Psoas muscle (tissue), 8 donors: Measurements from ENCODE around the gene ELMO1. TPM values are rescaled to one million over a fixed set of nuclear protein-coding genes. Genes with fewer than 3 reads are reported as not detected.

Experiments
- ATAC-seq, 4 donors: fragments of 200-7000 bp; cut with Tn5 transposase; one replicate each; pipeline ENCODE4 v1.9.1; 2020; ENCODE audit warnings: moderate library complexity in 3 of 4, mild to moderate bottlenecking in 2 of 4
- DNase-seq, 2 donors: peaks; one replicate each; pipeline ENCODE4 v3.0.0-alpha.2; 2020
- H3K27ac ChIP-seq: fragments of 200-600 bp; one replicate; pipeline ENCODE4 v1.8.0; 2022
- H3K27me3 ChIP-seq, 3 donors: fragments of 200-600 bp in 1 of 3; one replicate each; pipeline versions ENCODE4 v1.6.1 to v1.8.0; 2013 to 2022; ENCODE audit warnings: low read length in 2 of 3, mild to moderate bottlenecking in 2 of 3, moderate library complexity in 1 of 3; ENCODE audit not compliant: insufficient read depth in 3 of 3
- H3K36me3 ChIP-seq, 2 donors: fragments of 200-600 bp in 1 of 2; one replicate each; pipeline versions ENCODE4 v1.6.1 to v1.8.0; 2013 to 2022; ENCODE audit warnings: low read depth in 1 of 2, mild to moderate bottlenecking in 1 of 2, moderate library complexity in 1 of 2; ENCODE audit not compliant: insufficient read depth in 1 of 2
- H3K4me1 ChIP-seq: fragments of 200-600 bp; one replicate; pipeline ENCODE4 v1.8.0; 2022
- H3K4me3 ChIP-seq: fragments of 200-600 bp; one replicate; pipeline ENCODE4 v1.8.0; 2022; ENCODE audit warnings: mild to moderate bottlenecking
- H3K9me3 ChIP-seq: fragments of 200-600 bp; one replicate; pipeline ENCODE4 v1.8.0; 2022
- CTCF ChIP-seq: fragments of 200-600 bp; IDR thresholded peaks from one replicate; pipeline ENCODE4 v1.8.0; 2022; ENCODE audit warnings: antibody characterized with exemption
- WGBS, 3 donors: extraction: QIAGEN DNeasy Blood & Tissue Kit; methylation state at CpG; one replicate each; pipeline versions ENCODE4 v1.1.6 to v1.1.7; 2013; 5-methylcytosine and 5-hydroxymethylcytosine counted together
- intact Hi-C, 2 donors: fragments of 100-400 bp; cut with DNase I; formaldehyde crosslinking; loops; one replicate each; pipeline versions ENCODE4 v1.11.0 to v1.14.2; 2022
- polyA plus RNA-seq, 3 donors: library from polyadenylated mRNA; stranded (reverse); fragments of 200-250 nt; gene quantifications; one replicate each; pipeline ENCODE4 v1.2.3, GENCODE V29; 2013
- total RNA-seq, 4 donors: library from RNA; stranded (reverse); fragmentation: NEBNext Ultra II Directional in 2 of 4; extraction: Animal tissue kit (Norgen Biotek cat#: 25700) in 2 of 4; gene quantifications; one replicate each; pipeline versions ENCODE4 v1.2.1 to v1.2.4, GENCODE V29; 2021 to 2023
- donor health status: healthy with polysubstance abuse.
- donor health status: DM: no; HTN: no; CAD: no; lungs with moderate emphysema.
- donor health status: Bipolar disorder and iron deficiency.
- donor health status: healthy.
- donor health status: DM: yes; HTN: yes; CAD: no.
- donor health status: DM: no; HTN: no; CAD: no.
- donor health status: DM: no; HTN: no; CAD: no.
- donor health status: DM: yes; HTN: yes; CAD: no.

The ELMO1 gene
- total and polyA plus RNA-seq, 7 donors = 2.8 to 8.1 (median 6.9) TPM

- no peak for TF ChIP-seq CTCF
- H3K27me3 ChIP-seq = no peaks in the 10 kb centered on the region
- WGBS, 3 donors = 92 to 97% (median 92%) methylated on average over 4 of the region's 4 CpGs
- ATAC-seq = no peak
- H3K4me1 ChIP-seq = no peaks in the 10 kb centered on the region
- intact Hi-C loops = no loop called here
- H3K36me3 ChIP-seq = no peaks in the 10 kb centered on the region
- no peaks in the 10 kb centered on the region for H3K9me3 ChIP-seq
- DNase-seq = no peak
- no peak overlapping the region for H3K4me3 ChIP-seq
- no peak overlapping the region for H3K27ac ChIP-seq
These were observed 374.3 kb downstream of the ELMO1 start for GRCh38 chr7:37074370-37074769.

- no peak for TF ChIP-seq CTCF
- 90 to 96% (median 92%) methylated on average over 2 of the region's 2 CpGs for WGBS, 3 donors
These were observed 377.5 kb downstream of the ELMO1 start for GRCh38 chr7:37071124-37071523.

GRCh38 chr7:37070471-37070870 is 378.2 kb downstream of the ELMO1 start:
- intact Hi-C loops = no loop called here
- H3K9me3 ChIP-seq = no peaks in the 10 kb centered on the region
- no peak overlapping the region for H3K27ac ChIP-seq
- DNase-seq = no peak
- H3K4me3 ChIP-seq = no peak overlapping the region
- no peaks in the 10 kb centered on the region for H3K36me3 ChIP-seq
- no peak for TF ChIP-seq CTCF
- no peaks in the 10 kb centered on the region for H3K27me3 ChIP-seq
- ATAC-seq = no peak
- WGBS, 3 donors = 48 to 57% (median 54%) methylated on average over 3 of the region's 3 CpGs
- H3K4me1 ChIP-seq = no peaks in the 10 kb centered on the region

More at GRCh38 chr7:37071124-37071523, 377.5 kb downstream of the ELMO1 start:
- Histone ChIP-seq H3K27me3 (no peaks in the 10 kb centered on the region), H3K27ac (no peak overlapping the region), H3K4me1 (no peaks in the 10 kb centered on the region), H3K9me3 (no peaks in the 10 kb centered on the region), H3K36me3 (no peaks in the 10 kb centered on the region), H3K4me3 (no peak overlapping the region)
- no peak for DNase-seq
- intact Hi-C loops = no loop called here
- ATAC-seq = no peak

GRCh38 chr7:37070031-37070430 is 378.6 kb downstream of the ELMO1 start:
- WGBS, 3 donors = 49 to 68% (median 50%) methylated on average over 2 of the region's 2 CpGs
- Histone ChIP-seq H3K36me3 (no peaks in the 10 kb centered on the region), H3K27me3 (no peaks in the 10 kb centered on the region), H3K27ac (no peak overlapping the region), H3K9me3 (no peaks in the 10 kb centered on the region), H3K4me1 (no peaks in the 10 kb centered on the region), H3K4me3 (no peak overlapping the region)
- no peak for TF ChIP-seq CTCF
- ATAC-seq (no peak), DNase-seq (no peak)
- intact Hi-C loops = no loop called here

DNA sequence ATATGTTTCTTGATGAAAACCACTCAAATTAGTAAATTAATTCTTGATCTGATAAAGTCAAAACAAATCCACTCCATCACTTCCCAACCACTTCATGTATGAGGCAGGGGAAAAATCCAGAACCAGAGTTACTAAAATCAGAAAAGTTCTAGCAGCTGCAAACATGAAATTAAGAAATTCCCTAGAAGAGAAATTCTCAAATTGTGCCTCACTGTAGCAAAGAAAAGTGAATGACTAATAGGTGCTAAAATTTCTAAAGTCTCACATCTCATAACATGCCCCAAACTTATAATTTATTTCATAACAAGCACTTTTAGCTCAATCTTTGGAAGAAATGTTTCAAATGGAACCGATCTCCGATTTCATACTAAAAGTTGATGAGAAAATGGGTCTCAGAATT is 379.3 kb downstream of the ELMO1 start:
- Histone ChIP-seq H3K4me1 (no peaks in the 10 kb centered on the region), H3K9me3 (no peaks in the 10 kb centered on the region), H3K36me3 (no peaks in the 10 kb centered on the region), H3K27me3 (no peaks in the 10 kb centered on the region), H3K4me3 (no peak overlapping the region), H3K27ac (no peak overlapping the region)
- TF ChIP-seq CTCF = no peak
- intact Hi-C loops = no loop called here
- DNase-seq (no peak), ATAC-seq (no peak)
- WGBS, 3 donors = 55 to 65% (median 56%) methylated on average over 2 of the region's 2 CpGs
